ENCODE measurements around the gene SLC38A9. TPM values are rescaled to one million over a fixed set of nuclear protein-coding genes. Genes with fewer than 3 reads are reported as not detected.

Gene SLC38A9
- total and polyA plus RNA-seq, 2 of the 8 experiments (the other 6 are each of a cell fraction or from before 2014, with no cell fraction given) = 29.2 to 43.7 TPM

DNA sequence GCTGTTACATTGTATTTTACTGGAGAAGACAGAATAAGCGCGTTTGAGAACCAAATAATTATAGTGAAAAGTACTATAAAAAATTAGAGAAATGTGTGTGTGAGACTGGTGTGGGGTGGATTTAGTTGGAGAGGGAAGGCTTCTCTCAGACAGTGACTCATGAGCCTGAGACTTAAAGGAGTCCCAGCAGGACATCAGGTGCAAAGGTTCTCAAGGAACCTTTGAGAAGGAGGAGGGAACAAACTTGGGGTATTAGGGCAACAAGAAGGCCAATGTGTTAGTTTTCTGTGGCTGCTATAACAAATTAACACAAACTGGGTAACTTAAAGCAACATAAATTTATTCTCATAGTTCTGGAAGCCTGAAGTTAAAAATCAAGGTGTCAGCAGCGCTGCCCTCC lies 30.7 kb upstream of the SLC38A9 start:
- H2AFZ ChIP-seq (ENCODE audit: low read length) = 0 out of 2 replicates have a peak overlapping the region, but pooled peaks have one; percentile 47
- H2AK5ac ChIP-seq (ENCODE audit: low read depth, low read length) = no peak overlapping the region
- H4K8ac ChIP-seq (ENCODE audit: extremely low read depth, insufficient read depth, low read length) = no peak overlapping the region
- no peaks in the 10 kb centered on the region for H3K79me2 ChIP-seq (ENCODE audit: control insufficient read depth in 1 of 2, insufficient read depth in 2 of 2, low read length in 2 of 2)
- no peaks in the 10 kb centered on the region for H4K20me1 ChIP-seq (replicated peaks in 1 of 2; ENCODE audit: control insufficient read depth in 1 of 2, insufficient read depth in 2 of 2, low read length in 2 of 2)
- no peak overlapping the region for H4K5ac ChIP-seq (ENCODE audit: insufficient read length, low read depth, low read length)
- H3K79me1 ChIP-seq (ENCODE audit: low read depth, low read length) = no peaks in the 10 kb centered on the region
- H3K4me3 ChIP-seq (ENCODE audit: extremely low read depth in 1 of 4, insufficient read depth in 2 of 4, low read depth in 3 of 4, low read length in 4 of 4) = no peak overlapping the region
- no peak overlapping the region; a peak in 1 of 7 replicates for H3K9ac ChIP-seq (replicated peaks in 1 of 4; ENCODE audit: extremely low read depth in 1 of 4, low read depth in 3 of 4, low read length in 3 of 4)
- H3K4me1 ChIP-seq (replicated peaks in 1 of 4; ENCODE audit: control insufficient read depth in 3 of 4, insufficient read depth in 4 of 4, low read length in 3 of 4) = no peaks in the 10 kb centered on the region
- H3K14ac ChIP-seq (ENCODE audit: insufficient read length) = no peak overlapping the region
- no peak overlapping the region for H2BK5ac ChIP-seq (ENCODE audit: low read depth, low read length)
- DNase-seq (ENCODE audit: low read depth in 1 of 2, low spot score in 2 of 2) = no peak
- FAIRE-seq = no peak
- H3K23ac ChIP-seq (ENCODE audit: insufficient read length) = no peak overlapping the region
- no peak overlapping the region for H3K4ac ChIP-seq (replicated peaks; ENCODE audit: insufficient read length, low read depth, low read length)
- H2BK15ac ChIP-seq (ENCODE audit: low read length) = no peak overlapping the region
- H2BK20ac ChIP-seq (ENCODE audit: low read length) = no peak overlapping the region
- no peak overlapping the region for H4K91ac ChIP-seq (replicated peaks; ENCODE audit: insufficient read length, low read length)
- H2BK120ac ChIP-seq (replicated peaks; ENCODE audit: low read depth, low read length) = no peak overlapping the region
- CTCF ChIA-PET (ENCODE audit: partially characterized antibody) = no interaction called here
- H3K9me3 ChIP-seq (ENCODE audit: insufficient read depth in 2 of 2, low read depth in 1 of 2, low read length in 1 of 2) = no peaks in the 10 kb centered on the region
- H3K27ac ChIP-seq (ENCODE audit: low read depth, low read length) = no peak overlapping the region
- POLR2A ChIA-PET (ENCODE audit: partially characterized antibody) = interaction anchor here (1.1 kb wide), 1 partner anchor 8 kb away, joined by 3 read pairs; no protein-coding TSS in a partner anchor
- H2BK12ac ChIP-seq (ENCODE audit: low read depth, low read length) = no peak overlapping the region
- no peaks in the 10 kb centered on the region for H3K23me2 ChIP-seq (ENCODE audit: low read depth, low read length)
- H3K18ac ChIP-seq (ENCODE audit: extremely low read depth, low read length) = no peak overlapping the region
- 91% methylated on average over 3 of the region's 3 CpGs; no CpG with 5 or more reads in 1 of the 2 experiments for WGBS, 2 experiments (ENCODE audit: extremely low coverage in 1 of 2, insufficient coverage in 1 of 2, insufficient read length in 1 of 2, insufficient replicate concordance in 2 of 2, low coverage in 1 of 2, low lambda C conversion rate in 2 of 2, missing lambda C conversion rate in 1 of 2)
- H3K27me3 ChIP-seq (replicated peaks in 1 of 4; ENCODE audit: control insufficient read depth in 3 of 4, extremely low read depth in 1 of 4, insufficient read depth in 3 of 4, low read length in 3 of 4) = no peaks in the 10 kb centered on the region
- H3K36me3 ChIP-seq (ENCODE audit: control insufficient read depth in 2 of 4, insufficient read depth in 4 of 4, low read length in 3 of 4) = no peaks in the 10 kb centered on the region
- no peak overlapping the region for H3K56ac ChIP-seq (replicated peaks; ENCODE audit: insufficient read length, low read depth, low read length)
- no peak overlapping the region for H3K4me2 ChIP-seq (ENCODE audit: insufficient read depth in 1 of 2, low read depth in 2 of 2, low read length in 2 of 2)
- TF ChIP-seq TAF7 (optimal IDR thresholded peaks at IDR 0.05; ENCODE audit: borderline replicate concordance, low read depth, low read length) = no peak
- no peak for TF ChIP-seq FOSL1 (IDR thresholded peaks at IDR 0.05; ENCODE audit: insufficient read depth, low read depth, low read length)
- no peak for TF ChIP-seq SRF (IDR thresholded peaks at IDR 0.05; ENCODE audit: low read depth, low read length)
- TF ChIP-seq KDM5A (IDR thresholded peaks at IDR 0.05; ENCODE audit: low read length) = no peak
- TF ChIP-seq JUND (IDR thresholded peaks at IDR 0.05; ENCODE audit: low read length) = no peak
- no peak for TF ChIP-seq HDAC2 (IDR thresholded peaks at IDR 0.05; ENCODE audit: borderline replicate concordance in 1 of 2, low read depth in 2 of 2, low read length in 2 of 2)

Measured in H1 (cell line).